Stimulated activated CD4-positive, alpha-beta T cell treated with anti-CD3 and anti-CD28 coated beads, Interleukin-12 subunit alpha, Interleukin-12 subunit beta, amount 100 ng/mL, for 48 hours (primary cell): ENCODE results near the gene TIMP3.
"Not testable (repeated sequence)": the region's sequence is repeated elsewhere in the genome, so short reads cannot be mapped to it uniquely, and the experiment has no call there.

Source experiments
- DNase-seq, 3 donors: peaks; one replicate each; pipeline ENCODE4 v3.0.0-alpha.2; 2020; ENCODE audit warnings: low read depth in 2 of 3, low spot score in 1 of 3

Gene TIMP3

DNA sequence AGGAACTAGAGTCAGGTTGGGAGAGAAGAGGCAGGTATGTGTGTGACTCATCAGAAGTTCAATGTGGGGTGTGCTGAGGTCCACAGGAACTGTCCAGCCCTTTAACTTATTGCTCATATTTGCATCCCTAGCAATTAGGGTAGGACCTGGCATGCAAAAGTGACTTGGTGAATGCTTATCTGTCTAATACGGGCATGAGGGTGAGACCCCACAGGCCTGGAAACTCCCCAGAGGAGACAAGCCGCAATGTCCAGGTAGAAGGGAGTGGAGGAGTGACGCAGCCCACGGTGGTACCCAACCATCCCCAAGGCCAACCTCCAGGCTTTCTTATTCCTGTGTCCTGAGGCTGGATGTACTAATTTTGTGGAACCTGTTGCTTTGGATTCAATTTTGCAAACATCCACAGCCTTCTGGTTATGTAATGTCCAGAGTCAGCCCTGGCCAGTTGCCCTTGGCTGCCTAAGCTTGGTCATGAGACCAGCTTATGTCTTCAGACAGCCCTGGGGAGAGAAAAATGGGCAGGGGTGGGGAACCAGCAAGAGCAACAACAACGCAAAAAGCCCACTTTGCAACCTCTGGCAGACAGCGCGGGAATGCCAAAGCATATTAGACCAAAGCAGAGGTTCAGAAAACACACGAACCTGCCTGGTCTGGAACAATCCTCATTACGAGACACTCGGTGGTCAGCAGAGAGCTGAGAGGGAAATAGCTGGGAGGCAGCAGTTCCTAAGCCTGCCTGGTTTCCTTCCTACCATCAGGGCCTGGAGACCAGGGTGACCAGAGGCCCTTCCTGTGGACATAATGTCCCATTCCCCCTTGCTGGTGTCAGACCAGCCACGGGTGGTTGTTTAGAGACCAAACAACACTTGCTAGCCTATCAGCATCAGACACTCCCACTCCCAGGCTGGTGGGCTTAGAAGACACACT is 49.3 kb downstream of the TIMP3 start:
- no peak for DNase-seq

DNA sequence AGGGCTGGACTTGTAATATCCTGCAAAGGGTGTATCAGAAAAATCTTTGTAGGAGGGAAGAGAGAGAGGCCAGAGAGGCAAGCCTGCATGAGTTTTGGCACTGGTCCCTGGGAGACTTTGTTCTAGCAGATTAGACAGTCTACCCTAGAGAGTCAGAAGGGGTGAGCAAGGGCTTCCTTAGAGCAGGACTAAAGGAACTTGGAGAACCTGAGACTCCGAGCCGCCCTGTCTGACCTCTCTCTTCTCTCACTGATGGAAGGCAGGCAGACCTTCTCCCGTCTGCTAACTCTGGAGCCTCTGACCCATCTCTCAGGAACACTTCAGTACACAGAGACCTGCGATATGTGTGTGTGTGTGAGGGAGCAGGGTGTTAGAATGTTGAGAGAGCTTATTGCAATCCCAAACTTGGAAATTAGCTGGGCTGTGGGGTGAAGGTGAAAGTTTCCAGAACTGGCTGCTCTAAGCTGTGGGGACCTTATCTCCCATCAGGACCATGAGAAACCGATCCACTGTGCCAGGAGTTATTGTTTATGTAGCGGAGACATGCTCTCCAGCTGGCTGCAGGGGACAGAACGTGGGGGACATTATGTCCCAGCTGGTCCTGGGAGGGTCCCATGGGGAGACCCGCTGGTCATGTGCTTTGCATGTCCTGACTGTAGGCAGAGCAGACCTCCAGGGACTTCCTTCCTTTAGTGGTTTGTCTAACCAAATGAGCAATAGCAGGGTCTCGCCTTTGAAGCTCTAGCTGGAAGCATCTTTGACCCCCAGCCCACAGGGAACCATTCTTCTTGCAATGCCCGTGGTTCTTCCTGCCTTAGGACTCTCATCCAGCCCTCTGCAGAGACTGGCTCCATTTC is 51.1 kb downstream of the TIMP3 start:
- DNase-seq, result no peak

DNA sequence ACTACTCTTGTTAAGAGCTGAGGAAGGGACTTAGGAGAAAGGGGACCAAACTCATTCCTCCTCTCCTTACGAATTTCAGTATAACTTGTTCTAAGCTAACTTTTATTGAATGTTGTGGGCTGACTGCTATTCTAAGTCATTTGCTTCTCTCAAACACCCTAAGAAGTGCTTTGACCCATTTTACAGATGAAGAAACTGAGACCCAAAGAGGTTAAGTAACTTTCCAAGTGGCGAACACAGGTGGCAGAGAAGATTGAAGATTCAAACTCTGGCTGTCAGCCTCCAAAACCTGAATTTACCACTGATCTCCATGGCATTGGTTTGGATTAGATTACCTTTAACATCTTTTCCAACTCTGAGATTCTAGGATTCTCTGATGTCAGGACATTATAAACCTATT is 52.2 kb downstream of the TIMP3 start:
- no peak for DNase-seq

DNA sequence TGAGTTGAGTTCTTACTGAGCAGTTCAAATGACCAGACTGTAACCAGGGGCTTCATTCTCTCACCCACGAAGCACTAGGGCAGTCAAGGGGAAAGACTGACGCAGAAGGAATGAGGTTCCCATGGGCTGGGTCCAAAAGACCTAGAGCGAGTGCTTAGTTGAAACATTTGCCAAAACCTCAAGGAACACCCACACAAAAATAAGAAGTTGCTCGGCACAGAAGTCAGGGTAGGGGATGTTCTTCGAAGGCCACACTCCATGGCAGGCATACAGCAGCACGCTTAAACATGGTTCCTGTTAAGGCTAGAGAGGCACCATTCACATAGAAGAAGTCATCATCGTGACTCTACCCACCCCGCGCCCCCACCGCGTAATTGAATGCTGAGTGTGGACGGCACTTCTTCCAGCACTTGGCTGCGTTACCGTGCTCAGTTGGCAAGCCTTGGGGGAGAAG is 52.9 kb downstream of the TIMP3 start:
- no peak for DNase-seq

DNA sequence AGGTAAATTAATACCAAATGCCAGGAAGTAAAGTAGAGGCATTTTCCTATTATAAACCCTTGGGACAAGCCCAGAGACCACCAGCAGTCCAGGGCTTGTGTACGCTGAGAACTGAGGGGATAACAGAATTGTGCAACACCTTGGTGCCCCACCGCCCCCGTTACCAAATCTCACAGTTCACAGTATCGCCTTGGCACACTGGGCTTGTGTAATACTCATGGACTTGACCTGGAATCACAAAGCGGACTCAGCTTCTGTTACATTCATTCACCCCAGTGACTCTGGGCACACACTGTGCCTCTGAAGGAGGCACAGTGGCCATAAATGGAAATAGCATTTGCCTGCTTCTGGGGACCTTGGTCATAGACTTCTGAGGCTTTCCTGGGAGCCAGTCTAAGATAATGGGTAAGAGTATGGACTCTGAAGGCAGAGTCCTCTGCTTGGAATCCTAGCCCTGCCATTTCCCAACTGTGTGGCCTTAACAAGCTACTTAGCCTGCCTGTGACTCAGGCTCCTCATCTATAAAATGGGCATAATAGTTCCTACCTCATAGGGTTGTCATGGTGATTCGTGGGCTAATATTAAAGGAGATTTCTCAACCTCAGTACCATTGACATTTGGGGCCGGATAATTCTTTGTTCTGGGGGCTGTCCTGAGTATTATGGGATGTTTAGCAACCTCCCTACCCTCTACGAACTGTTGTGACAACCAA is 53.7 kb downstream of the TIMP3 start:
- no peak for DNase-seq

DNA sequence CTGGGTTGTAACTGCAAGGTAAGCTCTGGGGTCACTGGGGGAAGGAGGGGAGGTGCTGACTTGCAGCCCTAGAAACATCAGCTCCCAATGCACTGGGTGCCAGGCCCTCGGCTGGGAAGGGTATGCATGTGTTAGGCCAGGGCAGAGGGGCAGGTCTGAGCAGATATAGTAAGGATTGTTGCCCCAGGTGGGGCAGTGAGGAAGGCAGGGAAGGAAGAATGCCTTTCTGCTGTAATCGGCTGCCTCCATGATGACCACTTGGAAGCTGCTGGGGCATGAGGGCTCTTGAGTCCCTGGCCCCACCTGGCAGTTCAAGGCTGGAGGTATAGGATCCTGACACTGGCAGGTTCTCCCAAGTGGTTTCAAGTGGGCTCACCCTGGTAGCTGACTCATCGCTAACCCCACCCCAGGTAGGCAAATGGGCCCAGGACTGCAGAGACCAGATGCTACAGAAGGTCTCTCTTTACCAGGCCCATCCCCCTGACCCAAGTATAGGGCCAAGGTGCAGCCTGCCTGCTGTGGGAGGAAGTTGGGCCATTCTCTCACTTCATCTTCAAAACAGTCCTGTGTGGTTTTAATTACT is 56.7 kb downstream of the TIMP3 start:
- DNase-seq, result no peak

DNA sequence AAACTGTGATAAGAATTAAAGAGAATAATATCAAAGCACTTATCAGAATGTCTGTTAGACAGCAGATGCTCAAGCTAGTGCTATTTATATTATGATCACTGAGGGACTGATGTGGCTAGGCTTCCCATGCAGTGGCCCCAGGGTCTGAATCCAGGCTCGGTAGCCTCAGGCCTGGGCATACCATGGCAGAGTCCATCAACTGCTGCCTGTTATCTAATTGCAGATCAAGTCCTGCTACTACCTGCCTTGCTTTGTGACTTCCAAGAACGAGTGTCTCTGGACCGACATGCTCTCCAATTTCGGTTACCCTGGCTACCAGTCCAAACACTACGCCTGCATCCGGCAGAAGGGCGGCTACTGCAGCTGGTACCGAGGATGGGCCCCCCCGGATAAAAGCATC is 57.5 kb downstream of the TIMP3 start:
- no peak for DNase-seq

DNA sequence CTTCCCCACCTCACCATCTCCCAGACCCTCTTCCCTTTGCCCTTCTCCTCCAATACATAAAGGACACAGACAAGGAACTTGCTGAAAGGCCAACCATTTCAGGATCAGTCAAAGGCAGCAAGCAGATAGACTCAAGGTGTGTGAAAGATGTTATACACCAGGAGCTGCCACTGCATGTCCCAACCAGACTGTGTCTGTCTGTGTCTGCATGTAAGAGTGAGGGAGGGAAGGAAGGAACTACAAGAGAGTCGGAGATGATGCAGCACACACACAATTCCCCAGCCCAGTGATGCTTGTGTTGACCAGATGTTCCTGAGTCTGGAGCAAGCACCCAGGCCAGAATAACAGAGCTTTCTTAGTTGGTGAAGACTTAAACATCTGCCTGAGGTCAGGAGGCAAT is 58.2 kb downstream of the TIMP3 start:
- DNase-seq, result no peak

DNA sequence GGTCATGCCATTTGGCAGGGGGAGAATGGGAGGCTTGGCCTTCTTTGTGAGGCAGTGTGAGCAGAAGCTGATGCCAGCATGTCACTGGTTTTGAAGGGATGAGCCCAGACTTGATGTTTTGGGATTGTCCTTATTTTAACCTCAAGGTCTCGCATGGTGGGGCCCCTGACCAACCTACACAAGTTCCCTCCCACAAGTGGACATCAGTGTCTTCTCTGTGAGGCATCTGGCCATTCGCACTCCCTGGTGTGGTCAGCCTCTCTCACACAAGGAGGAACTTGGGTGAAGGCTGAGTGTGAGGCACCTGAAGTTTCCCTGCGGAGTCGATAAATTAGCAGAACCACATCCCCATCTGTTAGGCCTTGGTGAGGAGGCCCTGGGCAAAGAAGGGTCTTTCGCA is 59.8 kb downstream of the TIMP3 start:
- no peak for DNase-seq

DNA sequence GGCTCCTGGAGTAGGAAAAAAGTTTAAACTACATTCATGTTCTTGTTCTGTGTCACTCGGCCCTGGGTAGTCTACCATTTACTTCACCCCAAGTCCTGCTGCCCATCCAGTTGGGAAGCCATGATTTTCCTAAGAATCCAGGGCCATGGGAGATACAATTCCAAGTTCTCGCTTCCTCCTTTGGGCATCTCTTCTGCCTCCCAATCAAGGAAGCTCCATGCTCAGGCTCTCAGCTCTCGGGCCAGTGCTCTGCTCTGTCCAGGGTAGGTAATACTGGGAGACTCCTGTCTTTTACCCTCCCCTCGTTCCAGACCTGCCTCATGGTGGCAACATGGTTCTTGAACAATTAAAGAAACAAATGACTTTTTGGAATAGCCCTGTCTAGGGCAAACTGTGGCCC is 60.6 kb downstream of the TIMP3 start:
- no peak for DNase-seq

DNA sequence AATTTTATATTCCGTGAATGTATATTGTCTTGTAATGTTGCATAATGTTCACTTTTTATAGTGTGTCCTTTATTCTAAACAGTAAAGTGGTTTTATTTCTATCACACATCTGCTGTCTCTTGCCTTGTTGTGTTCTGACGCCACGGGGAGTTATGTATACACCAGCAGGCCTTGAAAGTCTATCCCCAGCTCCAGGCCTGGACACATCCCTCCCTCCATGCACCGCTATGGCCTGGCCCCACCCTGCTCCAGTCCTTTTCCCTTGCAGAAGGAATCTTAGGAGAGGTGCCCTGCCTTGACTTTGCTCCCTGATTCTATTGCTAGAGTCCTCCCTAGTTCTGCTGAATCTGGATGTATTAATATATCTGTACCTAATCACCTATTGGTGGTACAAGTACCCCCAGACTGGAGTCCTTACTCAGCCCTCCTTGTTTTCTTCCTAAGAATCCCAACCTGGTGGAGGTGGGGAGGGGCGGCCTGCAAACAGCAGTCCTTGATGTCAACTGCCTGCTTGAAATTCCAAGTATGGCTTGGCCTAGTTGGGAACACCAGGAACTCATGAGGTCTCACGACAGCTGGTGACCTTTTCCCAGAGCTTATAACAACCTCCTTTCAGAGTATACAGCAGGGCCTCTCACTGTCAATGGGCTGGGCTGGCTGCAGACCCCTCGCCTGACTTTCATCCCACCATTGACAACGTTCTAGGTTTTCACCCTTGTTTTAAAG is 61.6 kb downstream of the TIMP3 start:
- DNase-seq, result no peak

DNA sequence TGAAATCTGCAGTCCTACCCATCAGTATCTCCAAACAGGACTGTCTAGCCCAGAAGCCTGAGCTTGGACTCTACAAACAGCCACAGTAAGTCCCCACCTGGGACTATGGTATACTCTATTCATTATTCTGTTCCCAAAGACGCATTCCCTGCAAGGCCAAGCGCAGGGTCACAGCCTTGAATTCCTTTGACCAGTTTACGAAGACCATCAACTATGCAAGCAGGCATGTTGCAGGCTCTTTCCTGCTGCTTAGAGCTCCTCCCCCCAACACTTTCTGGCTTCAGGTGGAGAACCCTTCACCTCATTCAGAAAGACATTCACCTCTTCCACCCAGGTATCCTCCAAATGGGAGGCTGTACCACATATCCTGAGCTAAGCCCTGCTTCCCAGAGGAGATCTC is 62.5 kb downstream of the TIMP3 start:
- DNase-seq, result no peak

DNA sequence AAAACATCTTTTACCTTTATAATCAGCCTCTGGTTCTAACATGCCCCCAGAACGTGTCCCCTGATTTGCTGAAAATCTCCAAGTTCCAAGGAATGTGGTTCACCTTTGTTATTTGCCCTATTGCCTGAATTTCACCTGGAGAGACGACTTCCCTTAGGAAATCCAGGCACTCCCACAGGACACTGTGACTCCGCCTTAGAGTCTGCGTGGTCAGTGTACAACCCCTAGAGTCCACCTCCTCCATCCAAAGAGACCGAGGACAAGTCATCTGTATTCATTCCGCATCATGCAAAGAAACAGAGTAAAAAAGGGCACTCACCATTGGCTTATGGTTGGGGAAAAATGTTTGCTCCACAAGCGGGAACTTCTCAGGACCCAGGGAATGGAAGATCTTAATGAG is 63.1 kb downstream of the TIMP3 start:
- no peak for DNase-seq

DNA sequence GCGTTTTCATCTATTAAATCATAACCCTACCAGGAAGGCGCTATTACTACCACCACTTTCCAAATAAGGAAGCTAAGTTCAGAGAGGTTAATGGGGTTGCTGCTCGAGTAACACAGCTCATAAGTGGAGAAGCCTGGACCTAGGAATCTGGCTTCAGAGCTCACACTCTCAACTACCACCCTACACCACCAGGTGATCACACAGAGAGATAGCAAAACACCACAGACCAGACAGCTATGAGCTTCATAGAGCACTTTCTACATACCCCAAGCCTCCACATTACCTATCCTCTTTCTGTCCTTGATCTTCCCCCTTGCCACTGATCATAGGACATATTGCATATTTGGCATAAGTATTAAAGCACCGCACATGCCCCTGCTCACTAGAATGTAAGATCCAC is 65.4 kb downstream of the TIMP3 start:
- DNase-seq, result no peak

DNA sequence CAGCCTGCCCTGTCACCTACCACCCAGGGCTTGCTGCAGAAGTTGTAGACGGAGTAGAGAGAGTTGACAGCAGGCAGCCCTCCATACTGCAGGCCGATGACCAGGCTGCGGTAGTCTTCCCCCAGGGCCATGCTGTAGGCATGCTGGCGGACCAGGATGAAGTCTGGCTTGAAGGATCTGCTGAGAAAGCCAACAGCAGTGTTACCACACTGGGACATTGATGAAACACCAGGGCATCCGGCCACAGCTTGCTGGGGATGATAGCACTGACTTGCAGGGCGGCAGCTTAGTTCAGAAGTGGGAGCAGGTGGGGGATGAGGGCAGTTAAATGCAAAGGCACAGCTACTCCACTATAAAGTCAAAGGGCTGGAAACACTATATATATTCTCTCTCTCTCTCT is 67.4 kb downstream of the TIMP3 start:
- no peak for DNase-seq

DNA sequence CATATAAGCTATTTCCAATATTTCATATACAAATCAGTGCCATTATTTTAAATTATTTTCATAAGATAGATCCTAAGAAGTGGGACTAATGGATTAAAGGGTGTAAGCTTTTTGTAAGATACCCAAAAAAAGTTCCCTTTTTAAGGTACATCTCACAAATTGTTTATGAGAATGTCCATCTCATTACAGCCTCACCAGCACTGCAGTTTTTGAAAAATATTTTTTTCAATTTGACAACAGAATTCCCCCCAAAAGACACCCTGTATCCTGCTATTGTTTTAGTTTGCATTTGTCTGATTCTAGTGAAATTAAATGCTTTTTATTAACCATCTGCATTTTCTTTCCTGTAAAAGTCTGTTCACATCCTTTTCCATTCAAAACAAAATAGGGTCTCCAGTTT is 69.0 kb downstream of the TIMP3 start:
- no peak for DNase-seq

DNA sequence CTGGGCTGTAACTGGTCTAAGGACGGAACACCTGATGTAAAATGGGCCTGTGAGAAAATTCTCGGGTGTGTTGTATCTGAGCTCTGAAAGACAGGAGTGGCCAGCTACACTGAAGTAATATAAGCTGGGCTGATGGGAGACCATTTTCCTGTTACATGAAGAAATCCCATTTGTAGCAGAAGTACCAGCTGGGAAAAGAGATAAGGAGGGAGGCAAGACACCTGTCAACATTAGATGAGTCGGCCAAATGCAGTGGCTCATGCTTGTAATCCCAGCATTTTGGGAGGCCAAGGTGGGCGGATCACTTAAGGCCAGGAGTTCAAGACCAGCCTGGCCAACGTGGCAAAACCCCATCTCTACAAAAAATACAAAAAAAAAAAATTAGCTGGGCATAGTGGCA is 72.1 kb downstream of the TIMP3 start:
- DNase-seq, result not testable (repeated sequence)

DNA sequence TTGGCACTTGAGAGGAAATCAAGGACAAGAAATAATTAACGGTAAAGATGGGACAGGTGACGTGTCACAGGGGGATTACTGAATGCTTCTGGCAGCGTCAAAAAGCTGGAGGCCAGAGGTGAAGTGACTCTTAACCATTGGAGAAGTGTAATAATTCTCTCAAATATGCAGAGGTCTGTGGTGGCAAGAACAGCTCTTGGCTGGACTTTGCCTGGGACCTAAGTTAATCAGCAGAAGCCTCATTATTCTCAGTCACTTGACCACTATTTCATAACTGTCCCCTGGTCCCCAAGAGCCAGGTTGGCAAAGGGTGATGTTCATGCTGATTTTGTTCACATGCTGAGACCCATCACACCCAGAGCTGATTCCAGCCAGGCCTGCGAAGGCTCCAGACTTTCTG is 72.9 kb downstream of the TIMP3 start:
- DNase-seq, result no peak

DNA sequence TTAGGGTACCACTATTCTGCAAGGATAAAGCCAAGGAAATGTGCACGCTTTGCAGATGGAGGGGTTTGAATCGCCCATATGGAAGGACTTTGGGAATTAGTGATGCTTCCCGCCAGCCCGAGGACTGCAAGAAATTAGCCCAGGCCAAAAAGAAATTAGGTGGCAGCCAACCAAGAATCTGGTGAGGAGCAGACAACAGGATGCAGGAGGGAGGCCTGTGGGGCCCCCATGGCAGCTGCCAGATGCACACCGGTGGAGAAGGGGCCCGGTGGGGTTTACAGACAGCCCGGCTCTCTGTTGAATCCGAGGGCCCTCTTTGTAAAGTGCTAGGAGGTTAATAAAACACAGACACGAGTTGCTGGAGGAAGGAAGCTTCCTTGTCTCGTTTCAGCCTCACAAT is 73.5 kb downstream of the TIMP3 start:
- DNase-seq, result no peak

DNA sequence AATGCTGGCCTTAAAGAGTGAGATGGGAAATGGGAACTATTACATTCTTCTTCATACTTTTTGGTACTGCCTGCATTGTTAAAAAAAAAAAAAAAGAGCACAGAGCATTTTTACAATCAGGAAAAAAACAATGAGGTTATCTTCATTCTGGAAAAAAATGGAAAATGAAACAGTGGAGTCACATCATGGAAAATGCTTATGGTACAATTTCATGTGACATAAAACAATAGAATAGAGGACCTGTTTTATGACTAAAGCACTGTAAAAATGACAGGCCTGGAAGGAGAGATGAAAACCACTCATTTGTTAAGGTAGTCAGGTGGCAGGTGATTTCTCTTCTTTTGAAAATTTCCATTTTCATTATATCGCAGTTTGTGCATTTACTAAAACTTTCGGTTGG is 75.0 kb downstream of the TIMP3 start:
- DNase-seq, result no peak

DNA sequence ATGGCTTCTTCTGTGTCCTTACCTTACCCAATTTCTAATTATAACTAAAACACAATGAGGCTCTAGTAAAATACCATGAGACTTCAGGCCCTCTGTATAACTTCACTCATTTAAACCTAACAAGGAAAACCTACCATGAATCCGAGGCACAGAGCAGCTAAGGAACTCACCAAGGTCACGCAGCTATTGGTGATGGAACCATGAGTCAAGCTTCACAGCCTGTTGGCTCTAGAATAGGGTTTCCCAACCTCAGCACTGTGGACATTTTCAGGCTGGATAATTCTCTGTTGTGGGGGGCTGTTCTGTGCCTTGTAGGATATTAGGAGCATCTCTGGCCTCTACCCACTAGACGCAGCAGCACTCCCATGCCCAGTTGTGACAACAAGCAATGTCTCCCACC is 75.7 kb downstream of the TIMP3 start:
- DNase-seq, result no peak
